ENCODE measurements around the gene PCDHGA8. TPM values are rescaled to one million over a fixed set of nuclear protein-coding genes. Genes with fewer than 3 reads are reported as not detected.

Gene PCDHGA8
- polyA plus RNA-seq, 1 of the 3 experiments (the other 2 are of a cell fraction) = 0.12 TPM

GRCh38 chr5:141355641-141356040 is 36.8 kb upstream of the PCDHGA8 start:
- Histone ChIP-seq H3K27ac (ENCODE audit: low read depth in 2 of 2, low read length in 1 of 2) (no peak overlapping the region), H3K9ac (no peak overlapping the region), H3K4me1 (ENCODE audit: control insufficient read depth in 1 of 2, insufficient read depth in 2 of 2, low read depth in 1 of 2, low read length in 1 of 2) (no peaks in the 10 kb centered on the region), H3K79me2 (ENCODE audit: insufficient read depth) (no peaks in the 10 kb centered on the region), H2AFZ (ENCODE audit: low read depth) (no peak overlapping the region), H3K9me3 (no peaks in the 10 kb centered on the region; the same call in 1 of the 2 replicates), H3F3A (replicated peaks; ENCODE audit: insufficient read depth) (no peaks in the 10 kb centered on the region), H3K36me3 (replicated peaks in 1 of 2; ENCODE audit: control insufficient read depth in 1 of 2, insufficient read depth in 2 of 2, low read length in 1 of 2) (no peaks in the 10 kb centered on the region), H3K27me3 (ENCODE audit: insufficient read depth) (no peaks in the 10 kb centered on the region), H4K20me1 (ENCODE audit: insufficient read depth) (no peaks in the 10 kb centered on the region), H3K4me2 (no peak overlapping the region), H3K9me2 (no peaks in the 10 kb centered on the region), H3K4me3 (ENCODE audit: low read depth in 2 of 2, low read length in 1 of 2) (no peak overlapping the region)
- POLR2A ChIA-PET = no interaction called here
- TF ChIP-seq MXI1 (IDR thresholded peaks at IDR 0.05; ENCODE audit: low read depth, low read length) = no peak
- no peak for TF ChIP-seq USF2 (IDR thresholded peaks at IDR 0.05; ENCODE audit: borderline replicate concordance, low read depth, low read length)
- TF ChIP-seq NRF1 (IDR thresholded peaks at IDR 0.05; ENCODE audit: low read depth, low read length) = no peak
- no peak for TF ChIP-seq EZH2phosphoT487 (IDR thresholded peaks at IDR 0.05; ENCODE audit: borderline replicate concordance, low read depth)
- TF ChIP-seq MAX (IDR thresholded peaks at IDR 0.05; ENCODE audit: low read depth) = no peak
- no peak for TF ChIP-seq MEF2A (IDR thresholded peaks at IDR 0.05; ENCODE audit: borderline replicate concordance, low read depth)
- no peak for TF ChIP-seq PBX3 (IDR thresholded peaks at IDR 0.05)
- TF ChIP-seq YY1 (IDR thresholded peaks at IDR 0.05; ENCODE audit: low read depth) = no peak
- WGBS (ENCODE audit: low lambda C conversion rate) = 63% methylated on average over 17 of the region's 24 CpGs
- DNase-seq = no peak
- CTCF ChIA-PET = interaction anchor here (0.6 to 1.7 kb wide), 10 partner anchors 8 to 211 kb away, joined by 3 to 8 read pairs (median 4); partner anchors contain the start of gene PCDHB6

GRCh38 chr5:141356133-141356532 is 36.3 kb upstream of the PCDHGA8 start:
- H3K27me3 ChIP-seq (ENCODE audit: insufficient read depth) = no peaks in the 10 kb centered on the region
- 40% methylated on average over 5 of the region's 5 CpGs for WGBS (ENCODE audit: low lambda C conversion rate)
- CTCF ChIA-PET = interaction anchor here (0.6 to 1.7 kb wide), 6 partner anchors 9 to 211 kb away, joined by 3 to 8 read pairs (median 4); no protein-coding TSS in a partner anchor
- no peak for TF ChIP-seq RFX5 (IDR thresholded peaks at IDR 0.05; ENCODE audit: low read length)
- no peak for TF ChIP-seq TAF1 (IDR thresholded peaks at IDR 0.05; ENCODE audit: borderline replicate concordance, low read depth, low read length)
- no peak for TF ChIP-seq USF2 (IDR thresholded peaks at IDR 0.05; ENCODE audit: borderline replicate concordance, low read depth, low read length)
- TF ChIP-seq GABPA (IDR thresholded peaks at IDR 0.05; ENCODE audit: low read depth) = no peak
- TF ChIP-seq JUND (IDR thresholded peaks at IDR 0.05) = no peak
- no peak for TF ChIP-seq ELF1 (IDR thresholded peaks at IDR 0.05)
- no peak for TF ChIP-seq TCF12 (IDR thresholded peaks at IDR 0.05)
- TF ChIP-seq PBX3 (IDR thresholded peaks at IDR 0.05) = no peak
- TF ChIP-seq EZH2phosphoT487 (IDR thresholded peaks at IDR 0.05; ENCODE audit: borderline replicate concordance, low read depth) = no peak
- TF ChIP-seq USF1 (IDR thresholded peaks at IDR 0.05; ENCODE audit: borderline replicate concordance, low read depth) = no peak
- no peak for TF ChIP-seq FOXM1 (IDR thresholded peaks at IDR 0.05; ENCODE audit: low read depth)
- TF ChIP-seq REST (IDR thresholded peaks at IDR 0.05; ENCODE audit: low read depth, low read length) = no peak
- TF ChIP-seq RAD21 (IDR thresholded peaks at IDR 0.05; ENCODE audit: low read length) = no peak
- no peak for TF ChIP-seq MXI1 (IDR thresholded peaks at IDR 0.05; ENCODE audit: low read depth, low read length)
- TF ChIP-seq RXRA (IDR thresholded peaks at IDR 0.05; ENCODE audit: borderline replicate concordance, low read depth) = no peak

More at GRCh38 chr5:141356133-141356532, 36.3 kb upstream of the PCDHGA8 start:
- H3K27ac ChIP-seq (ENCODE audit: low read depth in 2 of 2, low read length in 1 of 2) = no peak overlapping the region
- no peak overlapping the region for H3K4me3 ChIP-seq (ENCODE audit: low read depth in 2 of 2, low read length in 1 of 2)
- DNase-seq = no peak
- no peaks in the 10 kb centered on the region for H4K20me1 ChIP-seq (ENCODE audit: insufficient read depth)
- H3F3A ChIP-seq (replicated peaks; ENCODE audit: insufficient read depth) = no peaks in the 10 kb centered on the region
- no peaks in the 10 kb centered on the region for H3K9me2 ChIP-seq
- no peak overlapping the region for H3K9ac ChIP-seq
- no peaks in the 10 kb centered on the region for H3K79me2 ChIP-seq (ENCODE audit: insufficient read depth)
- H2AFZ ChIP-seq (ENCODE audit: low read depth) = no peak overlapping the region
- POLR2A ChIA-PET = no interaction called here
- no peaks in the 10 kb centered on the region for H3K36me3 ChIP-seq (replicated peaks in 1 of 2; ENCODE audit: control insufficient read depth in 1 of 2, insufficient read depth in 2 of 2, low read length in 1 of 2)
- H3K4me2 ChIP-seq = no peak overlapping the region
- H3K4me1 ChIP-seq (ENCODE audit: control insufficient read depth in 1 of 2, insufficient read depth in 2 of 2, low read depth in 1 of 2, low read length in 1 of 2) = no peaks in the 10 kb centered on the region
- H3K9me3 ChIP-seq = no peaks in the 10 kb centered on the region
